WI38 (cell line): ENCODE results near the gene EFL1.
A peak's percentile ranks its signal among the peaks of the same experiment; 100 is the strongest.
"Not testable (repeated sequence)": the region's sequence is repeated elsewhere in the genome, so short reads cannot be mapped to it uniquely, and the experiment has no call there.

Source experiments
- H3K4me3 ChIP-seq: 2 replicates; pipeline ENCODE4 v1.5.1; 2011; ENCODE audit warnings: low read depth, mild to moderate bottlenecking, control low read depth, low read length
- CTCF ChIP-seq: IDR thresholded peaks from 2 replicates; pipeline ENCODE4 v1.5.1; 2012; ENCODE audit warnings: low read depth, mild to moderate bottlenecking, control low read depth, low read length

EFL1 gene

GRCh38 chr15:82263350-82263749, 816 bp upstream of the EFL1 start:
- no peak for TF ChIP-seq CTCF
- peak overlapping the region; percentile 81 for H3K4me3 ChIP-seq

DNA sequence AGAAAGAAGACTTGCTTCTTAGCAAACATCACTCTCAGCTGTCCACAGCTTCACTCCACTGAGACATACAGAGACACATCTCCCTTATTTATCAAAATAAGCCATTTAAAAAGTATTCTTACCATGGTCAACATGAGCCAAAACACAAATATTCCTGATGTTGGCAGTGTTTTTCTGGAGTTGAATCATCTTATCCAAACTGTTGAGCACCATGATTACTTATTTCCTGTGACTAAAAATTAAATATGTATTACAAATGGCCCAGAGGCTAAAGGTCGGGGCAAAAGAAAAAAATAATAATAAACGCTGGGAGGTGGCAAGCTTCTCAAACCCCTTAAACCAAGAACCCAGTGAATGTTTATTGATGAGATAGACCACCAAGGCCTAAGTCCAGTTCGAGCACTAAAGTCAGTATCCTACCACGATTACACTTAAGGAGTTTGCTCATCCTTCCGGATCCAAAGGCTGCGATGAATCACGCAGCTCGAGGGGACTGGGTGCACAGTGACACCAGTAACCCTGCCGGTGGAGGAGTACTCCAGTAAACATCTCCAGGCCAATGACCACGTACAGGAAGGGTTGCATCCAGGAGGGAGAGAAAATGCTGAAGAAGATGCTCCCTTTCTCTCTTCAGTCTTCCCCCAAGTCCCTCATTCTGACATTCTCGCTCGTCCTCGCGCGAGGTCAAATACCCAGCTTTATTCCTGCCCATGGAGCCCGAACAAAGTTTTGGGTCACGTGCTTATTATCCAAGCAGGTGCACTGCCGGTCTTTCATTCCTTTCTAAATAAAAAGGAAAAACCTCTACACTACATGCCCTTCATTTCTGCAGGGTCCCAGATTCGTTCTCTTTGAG, 740 bp downstream of the EFL1 start:
- H3K4me3 ChIP-seq: peak overlapping the region; percentile 81

DNA sequence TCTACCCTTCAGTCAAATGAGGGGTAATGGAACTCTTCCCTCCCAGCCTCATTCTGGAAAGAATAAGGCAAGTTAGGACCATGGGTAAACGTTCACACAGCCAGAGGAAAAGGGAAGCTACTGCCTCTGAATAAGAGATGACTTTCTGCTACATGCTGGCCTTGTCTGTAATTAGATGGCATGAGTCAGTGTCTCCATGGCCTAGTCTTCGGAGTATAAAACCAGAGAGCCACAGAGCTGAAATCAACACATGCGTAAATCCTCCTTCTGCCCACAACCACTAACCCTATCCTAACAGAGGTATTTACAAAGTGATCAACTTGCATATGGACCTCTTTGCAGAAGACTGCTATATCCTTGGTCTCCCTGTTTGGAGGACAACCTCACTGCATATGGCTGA, 14.3 kb downstream of the EFL1 start:
- not testable (repeated sequence) for H3K4me3 ChIP-seq

- not testable (repeated sequence) for H3K4me3 ChIP-seq
These were observed 16.6 kb downstream of the EFL1 start for GRCh38 chr15:82245956-82246355.

DNA sequence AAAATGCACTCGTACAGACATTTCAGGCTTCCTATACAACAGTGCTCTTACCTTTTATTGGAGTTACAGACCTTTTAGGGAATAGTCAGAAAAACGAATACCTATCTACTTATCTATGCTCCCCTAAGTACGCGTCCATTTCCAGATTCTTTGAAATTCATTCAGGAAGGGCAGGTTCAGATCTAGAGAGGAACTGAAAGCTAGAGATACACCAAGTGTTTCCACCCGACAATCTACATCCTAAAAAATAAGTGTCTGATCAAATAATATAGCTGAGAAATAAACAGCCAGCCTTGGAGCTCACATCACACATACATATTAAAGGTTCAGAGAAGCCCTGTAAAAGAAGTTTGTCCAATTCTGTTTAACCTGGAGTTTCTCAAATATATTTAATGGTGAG, 18.9 kb downstream of the EFL1 start:
- H3K4me3 ChIP-seq: not testable (repeated sequence)

- not testable (repeated sequence) for H3K4me3 ChIP-seq
These were observed 20.6 kb downstream of the EFL1 start for GRCh38 chr15:82241836-82242499.

DNA sequence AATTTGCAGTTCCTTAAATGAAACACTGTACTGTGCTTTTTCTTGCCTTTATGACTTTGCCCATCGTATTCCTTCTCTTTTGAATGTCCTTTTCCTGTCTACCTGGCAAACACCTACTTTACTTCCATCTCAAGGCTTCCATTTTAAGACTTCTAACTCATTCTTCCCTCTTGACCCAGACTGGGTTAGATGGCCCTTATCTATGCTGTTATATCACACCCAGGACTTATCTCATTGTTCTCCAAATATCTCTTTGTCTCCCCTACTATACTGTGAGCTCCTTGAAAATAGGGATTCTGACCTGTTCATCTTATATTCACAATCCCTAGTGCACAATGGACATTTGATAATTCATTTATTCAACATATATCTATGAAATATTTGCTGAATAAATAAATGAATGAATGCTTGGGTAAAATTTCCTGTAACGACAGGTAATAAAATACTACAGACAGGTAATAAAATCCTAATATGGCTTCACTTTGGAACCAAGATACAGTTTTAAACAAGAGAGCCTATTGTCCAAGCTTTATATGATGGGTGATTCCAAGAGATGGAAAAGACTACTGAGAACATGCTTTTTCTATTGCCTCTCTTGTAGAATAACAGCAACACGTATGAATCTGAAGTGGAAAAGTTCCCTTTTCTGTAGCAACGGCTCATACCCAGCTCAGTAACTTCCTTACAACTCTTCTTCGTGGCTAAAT, 22.7 kb downstream of the EFL1 start:
- no peak for TF ChIP-seq CTCF
- no peak overlapping the region for H3K4me3 ChIP-seq

DNA sequence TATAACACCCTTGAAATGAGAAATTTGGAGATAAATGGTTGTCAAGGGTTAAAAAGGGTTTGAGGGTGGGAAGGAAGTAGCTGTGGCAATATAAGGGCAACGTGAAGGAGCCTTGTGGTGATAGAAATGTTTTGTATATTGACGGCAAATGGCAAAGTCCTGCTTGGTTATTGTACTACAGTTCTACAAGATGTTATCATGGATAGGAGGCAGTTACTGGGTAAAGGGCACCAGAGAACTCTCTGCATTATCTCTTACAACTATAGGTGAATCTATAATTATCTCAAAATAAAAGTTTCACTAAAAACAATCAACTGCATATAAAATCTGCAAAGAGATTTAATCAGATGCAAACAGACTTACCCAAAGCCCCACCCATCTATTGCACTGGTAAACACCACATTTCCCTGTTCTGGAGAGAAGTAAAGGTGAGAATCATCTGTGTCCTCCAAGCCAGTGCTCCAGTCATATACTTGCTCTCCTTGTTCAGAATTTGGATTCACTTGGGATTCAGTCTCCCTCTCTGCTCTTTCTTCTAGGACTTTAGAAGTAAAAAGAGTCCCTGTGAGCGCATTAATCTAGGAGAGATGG, 24.5 kb downstream of the EFL1 start:
- H3K4me3 ChIP-seq: not testable (repeated sequence)

DNA sequence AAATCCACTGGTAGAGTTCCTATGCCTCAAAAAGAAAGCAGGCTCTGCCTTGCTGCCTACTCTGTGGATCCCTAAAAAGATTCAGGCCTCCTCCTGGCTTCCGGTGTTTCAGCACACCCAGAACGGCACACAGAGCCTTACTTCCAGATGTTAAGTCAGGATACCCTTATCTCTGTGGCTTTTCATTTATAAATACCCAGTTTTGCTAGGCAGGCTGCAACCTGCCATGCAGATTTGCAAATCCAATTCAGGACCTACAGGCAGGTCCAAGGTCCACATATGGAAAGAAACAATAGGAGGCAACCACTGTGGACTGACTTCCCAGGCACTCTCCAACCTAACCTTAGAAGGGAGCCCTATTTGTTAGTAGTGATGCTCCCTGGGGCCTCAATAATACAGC, 30.7 kb downstream of the EFL1 start:
- TF ChIP-seq CTCF: no peak
- no peak overlapping the region for H3K4me3 ChIP-seq

GRCh38 chr15:82231233-82231632, 31.3 kb downstream of the EFL1 start:
- no peak overlapping the region for H3K4me3 ChIP-seq
- TF ChIP-seq CTCF: no peak
